MM.1S (cell line): ENCODE measurements around the gene HDGF.

Source experiments
- DNase-seq: peaks from one replicate; pipeline ENCODE4 v3.0.0-alpha.2; 2015
- H2AFZ ChIP-seq: fragments of 300-600 bp; sonication (generic); 2 replicates; pipeline ENCODE4 v1.6.0; 2016; ENCODE audit warnings: antibody characterized with exemption, low read length
- H3F3A ChIP-seq: fragments of 300-600 bp; sonication (generic); 2 replicates; pipeline ENCODE4 v1.6.1; 2016; ENCODE audit warnings: mild to moderate bottlenecking, antibody characterized with exemption, low read length, moderate library complexity, mixed read lengths; ENCODE audit not compliant: insufficient read depth
- H3K27ac ChIP-seq: fragments of 300-600 bp; sonication (generic); 2 replicates; pipeline ENCODE4 v1.5.1; 2016; ENCODE audit warnings: mild to moderate bottlenecking, low read length
- H3K27me3 ChIP-seq: fragments of 300-600 bp; sonication (generic); replicated peaks from 2 replicates; pipeline ENCODE4 v1.6.0; 2016; ENCODE audit warnings: low read length; ENCODE audit not compliant: insufficient read depth
- H3K36me3 ChIP-seq: fragments of 300-600 bp; sonication (generic); replicated peaks from 2 replicates; pipeline ENCODE4 v1.6.1; 2016; ENCODE audit warnings: mild to moderate bottlenecking, low read length, mixed read lengths; ENCODE audit not compliant: insufficient read depth
- H3K4me1 ChIP-seq: fragments of 300-600 bp; sonication (generic); 2 replicates; pipeline ENCODE4 v1.6.1; 2016; ENCODE audit warnings: low read length, mixed read lengths
- H3K4me2 ChIP-seq: fragments of 300-600 bp; sonication (generic); 2 replicates; pipeline ENCODE4 v1.6.0; 2016; ENCODE audit warnings: low read depth, low read length
- H3K4me3 ChIP-seq: fragments of 300-600 bp; sonication (generic); 2 replicates; pipeline ENCODE4 v1.5.1; 2016; ENCODE audit warnings: low read length, mixed read lengths
- H3K79me2 ChIP-seq: fragments of 300-600 bp; sonication (generic); 2 replicates; pipeline ENCODE4 v1.6.1; 2016; ENCODE audit warnings: mixed run types, low read length, mixed read lengths
- H3K9ac ChIP-seq: fragments of 300-600 bp; sonication (generic); 2 replicates; pipeline ENCODE4 v1.6.1; 2016; ENCODE audit warnings: low read length, mixed read lengths
- H3K9me2 ChIP-seq: fragments of 300-600 bp; sonication (generic); replicated peaks from 2 replicates; pipeline ENCODE4 v1.6.1; 2016; ENCODE audit warnings: mild to moderate bottlenecking, low read length, mixed read lengths; ENCODE audit not compliant: insufficient read depth
- H3K9me3 ChIP-seq: fragments of 300-600 bp; sonication (generic); replicated peaks from 2 replicates; pipeline ENCODE4 v1.6.1; 2016; ENCODE audit warnings: mild to moderate bottlenecking, low read length, mixed read lengths; ENCODE audit not compliant: insufficient read depth
- H4K20me1 ChIP-seq: fragments of 300-600 bp; sonication (generic); 2 replicates; pipeline ENCODE4 v1.6.1; 2016; ENCODE audit warnings: mild to moderate bottlenecking, low read length, moderate library complexity, mixed read lengths; ENCODE audit not compliant: insufficient read depth
- CTCF ChIP-seq: fragments of 300-600 bp; sonication (generic); IDR thresholded peaks from 2 replicates; pipeline ENCODE4 v1.5.1; 2016; ENCODE audit warnings: antibody characterized with exemption, low read length, mixed read lengths
- EZH2 ChIP-seq: fragments of 300-600 bp; sonication (generic); optimal IDR thresholded peaks from 2 replicates; pipeline ENCODE3; 2017; ENCODE audit warnings: low read depth, mild to moderate bottlenecking, antibody characterized with exemption, low read length, mixed read lengths
- EZH2phosphoT487 ChIP-seq: fragments of 300-600 bp; sonication (generic); IDR thresholded peaks from 2 replicates; pipeline ENCODE4 v1.6.1; 2018; ENCODE audit warnings: antibody characterized with exemption, low read length

HDGF gene

GRCh38 chr1:156751451-156751756 is at the start of gene HDGF:
Gene HDGF (minus strand): TSS chr1:156751675. CDS start chr1:156751429, 246 bp downstream.
- no peaks in the 10 kb centered on the region for H4K20me1 ChIP-seq
- DNase-seq: no peak
- peak within 1 kb of the TSS; percentile 87 for H3K4me2 ChIP-seq
- H3K79me2 ChIP-seq: peaks cover 65% of the 10 kb centered on the region
- H3K27me3 ChIP-seq: no peaks in the 10 kb centered on the region
- peak within 1 kb of the TSS; percentile 73 for H3K27ac ChIP-seq
- peak within 1 kb of the TSS; percentile 94 for H3K4me3 ChIP-seq
- H3K36me3 ChIP-seq: no peaks in the 10 kb centered on the region
- peaks cover 36% of the 10 kb centered on the region for H3K4me1 ChIP-seq
- peak within 1 kb of the TSS; percentile 91 for H2AFZ ChIP-seq
- no peaks in the 10 kb centered on the region for H3K9me3 ChIP-seq
- no peaks in the 10 kb centered on the region for H3K9me2 ChIP-seq
- peak within 1 kb of the TSS; percentile 88 for H3K9ac ChIP-seq
- TF ChIP-seq CTCF: no peak
- no peak for TF ChIP-seq EZH2
- TF ChIP-seq EZH2phosphoT487: no peak
- peaks cover 32% of the 10 kb centered on the region for H3F3A ChIP-seq

- Histone ChIP-seq H2AFZ (no peak overlapping the region), H3K27me3 (no peaks in the 10 kb centered on the region), H3K9me2 (no peaks in the 10 kb centered on the region), H3K27ac (no peak overlapping the region), H3K36me3 (peaks cover 17% of the 10 kb centered on the region), H3K4me3 (no peak overlapping the region), H3F3A (peaks cover 19% of the 10 kb centered on the region), H3K79me2 (0 out of 2 replicates have a peak, but pooled peaks cover 7% of the 10 kb centered on the region), H3K4me1 (peaks cover 16% of the 10 kb centered on the region; the same call in 1 of the 2 replicates), H3K4me2 (no peak overlapping the region), H3K9ac (no peak overlapping the region), H4K20me1 (0 out of 2 replicates have a peak, but pooled peaks cover 8% of the 10 kb centered on the region), H3K9me3 (no peaks in the 10 kb centered on the region)
- TF ChIP-seq EZH2phosphoT487: no peak
- TF ChIP-seq CTCF: peak; percentile 95
- DNase-seq: peak; percentile 72
These were observed 45.9 kb upstream of the HDGF start for GRCh38 chr1:156797212-156797871.

GRCh38 chr1:156796340-156797097 is 45.0 kb upstream of the HDGF start:
- Histone ChIP-seq H3F3A (peaks cover 19% of the 10 kb centered on the region), H3K36me3 (peaks cover 17% of the 10 kb centered on the region), H3K27me3 (no peaks in the 10 kb centered on the region), H4K20me1 (0 out of 2 replicates have a peak, but pooled peaks cover 8% of the 10 kb centered on the region), H3K9me3 (no peaks in the 10 kb centered on the region), H3K27ac (no peak overlapping the region), H3K4me1 (peaks cover 16% of the 10 kb centered on the region; the same call in 1 of the 2 replicates), H3K9me2 (no peaks in the 10 kb centered on the region), H3K9ac (no peak overlapping the region), H3K4me3 (no peak overlapping the region), H2AFZ (no peak overlapping the region), H3K4me2 (no peak overlapping the region), H3K79me2 (0 out of 2 replicates have a peak, but pooled peaks cover 7% of the 10 kb centered on the region)
- DNase-seq: no peak
- no peak for TF ChIP-seq EZH2
- TF ChIP-seq EZH2phosphoT487: no peak
- TF ChIP-seq CTCF: no peak
